Kidney capillary endothelial cell (primary cell): ENCODE results near the gene SP8.

Source experiments
- DNase-seq: peaks from one replicate; pipeline ENCODE4 v3.0.0-alpha.2; 2018; ENCODE audit warnings: low spot score

Gene SP8

DNA sequence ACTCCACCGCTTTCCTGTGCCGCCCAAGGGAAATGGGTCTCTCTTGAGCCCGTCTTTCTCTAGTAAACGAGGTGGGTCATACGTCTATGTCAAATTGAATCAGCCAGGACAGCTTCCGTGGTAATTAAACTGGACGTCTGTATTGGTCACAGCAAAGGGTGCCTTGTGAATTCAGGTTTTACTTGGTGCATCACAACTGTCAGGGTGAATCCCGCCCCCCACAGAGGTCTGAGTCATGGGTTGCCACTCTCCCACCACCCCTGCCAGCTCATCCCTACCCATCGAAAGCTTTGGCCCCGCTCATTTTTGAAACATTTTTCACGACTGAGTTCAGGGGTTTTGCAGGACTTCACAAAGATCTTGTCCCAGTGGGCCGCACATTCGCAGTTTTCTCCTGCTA is 8.0 kb upstream of the SP8 start:
- DNase-seq = no peak

DNA sequence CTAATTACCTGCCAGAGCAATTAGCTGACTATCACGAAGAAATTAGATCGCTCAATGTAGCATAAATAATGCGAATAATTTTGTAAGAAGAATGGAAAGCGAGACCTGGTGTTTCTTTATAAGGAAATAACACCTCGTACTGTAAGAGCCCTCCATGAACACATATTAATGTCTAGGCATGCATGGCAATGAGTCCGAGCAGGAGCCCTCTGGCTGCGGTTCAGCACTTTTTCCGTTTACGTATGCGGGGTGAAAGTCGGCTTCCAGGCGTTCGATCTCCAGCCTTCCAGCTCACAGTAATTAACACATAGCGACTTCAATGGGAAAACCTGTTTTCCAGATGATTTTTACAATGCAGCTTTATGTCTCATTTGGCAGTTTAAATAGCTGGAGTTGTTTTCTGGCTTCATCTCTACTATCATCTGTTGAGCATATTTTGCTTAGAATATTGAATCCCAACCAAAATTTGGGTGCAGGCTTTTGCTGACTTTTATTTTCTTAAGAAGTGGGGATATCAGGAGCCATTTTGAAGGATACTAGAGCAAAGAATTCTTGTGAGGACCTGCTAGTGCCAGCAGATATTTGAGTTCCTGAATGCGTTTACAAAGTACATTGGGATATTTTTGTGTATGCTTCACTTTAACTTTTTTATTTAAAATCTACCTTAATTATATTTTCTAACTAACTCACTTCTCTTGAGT is 7.2 kb upstream of the SP8 start:
- DNase-seq = no peak

- no peak for DNase-seq
Measured at GRCh38 chr7:20793248-20793647, 6.6 kb upstream of the SP8 start.

GRCh38 chr7:20791538-20792434 is 5.1 kb upstream of the SP8 start:
- no peak for DNase-seq

DNA sequence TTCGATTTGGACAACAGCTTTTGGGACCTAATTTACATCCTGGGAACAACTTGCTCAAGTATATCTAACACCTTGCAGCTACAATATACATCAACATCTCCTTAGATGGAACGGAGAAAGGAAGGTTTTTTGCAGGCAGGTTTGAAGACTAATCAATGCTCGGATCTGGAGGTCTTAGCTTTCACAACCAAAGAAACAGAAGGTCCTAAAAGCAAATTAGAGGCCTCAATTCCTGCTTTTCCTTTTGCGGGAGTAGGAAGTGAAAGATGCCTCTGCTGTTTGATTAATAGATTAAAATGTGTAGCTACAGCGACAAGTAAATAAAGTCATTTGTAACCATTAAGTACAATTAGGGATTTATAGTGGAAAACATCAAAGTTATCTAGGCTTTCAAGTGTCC is 3.7 kb upstream of the SP8 start:
- DNase-seq = no peak

- DNase-seq = no peak
Measured at GRCh38 chr7:20788420-20788990, 1.8 kb upstream of the SP8 start.

DNA sequence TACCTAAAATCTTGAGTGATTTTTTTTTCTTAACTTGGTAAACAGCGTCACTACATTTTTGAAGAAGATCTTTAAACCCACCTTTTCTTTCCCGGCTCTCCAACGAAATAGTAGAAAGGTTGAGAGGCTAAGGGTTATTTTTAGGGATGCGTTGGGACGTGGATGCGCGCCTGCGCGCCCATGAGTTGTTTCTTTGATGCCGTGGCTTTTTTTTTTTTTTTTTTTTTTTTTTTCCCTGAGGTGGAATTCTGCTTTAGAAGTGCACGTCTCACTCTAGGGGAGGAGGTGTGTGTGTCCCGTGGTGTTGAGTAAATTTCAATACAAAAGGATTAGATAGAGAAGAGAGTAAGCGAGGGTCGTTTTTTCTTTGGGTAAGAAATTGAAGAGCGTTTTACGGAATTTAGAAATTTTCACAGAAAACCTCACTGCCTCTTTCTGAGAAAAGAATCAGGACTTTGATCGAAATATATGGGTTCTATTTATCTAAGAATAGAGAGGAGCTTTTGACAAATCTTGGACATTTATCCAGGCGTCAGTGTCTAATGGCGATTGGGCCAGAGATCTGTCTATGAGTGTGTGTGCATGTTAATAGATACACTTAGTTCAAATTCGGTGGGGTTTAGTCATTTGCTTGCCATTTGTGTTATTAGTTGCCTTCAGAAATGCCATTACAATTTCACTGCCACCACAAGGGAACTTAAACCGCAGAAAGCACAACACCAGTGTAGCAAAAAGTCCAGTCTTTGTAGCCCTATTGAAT is 1.2 kb upstream of the SP8 start:
- DNase-seq = no peak

DNA sequence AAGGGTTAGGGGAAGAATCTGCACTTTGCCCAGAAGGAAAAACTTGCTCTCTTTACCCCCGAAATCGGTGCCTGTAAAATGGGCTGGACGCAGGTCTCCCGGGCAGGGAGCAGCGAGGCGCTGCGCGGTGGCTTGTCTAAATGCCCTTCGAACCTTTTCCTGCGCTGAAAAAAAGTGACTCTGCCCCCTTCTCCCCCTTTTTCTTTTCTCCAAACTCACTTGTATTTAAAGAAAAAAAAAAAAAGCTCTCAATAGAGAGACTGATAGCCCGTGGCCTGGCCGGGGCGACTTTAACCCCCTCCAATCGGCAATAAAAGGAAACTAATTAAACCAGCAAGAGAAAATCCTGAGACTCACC is 286 bp downstream of the SP8 start:
- no peak for DNase-seq

DNA sequence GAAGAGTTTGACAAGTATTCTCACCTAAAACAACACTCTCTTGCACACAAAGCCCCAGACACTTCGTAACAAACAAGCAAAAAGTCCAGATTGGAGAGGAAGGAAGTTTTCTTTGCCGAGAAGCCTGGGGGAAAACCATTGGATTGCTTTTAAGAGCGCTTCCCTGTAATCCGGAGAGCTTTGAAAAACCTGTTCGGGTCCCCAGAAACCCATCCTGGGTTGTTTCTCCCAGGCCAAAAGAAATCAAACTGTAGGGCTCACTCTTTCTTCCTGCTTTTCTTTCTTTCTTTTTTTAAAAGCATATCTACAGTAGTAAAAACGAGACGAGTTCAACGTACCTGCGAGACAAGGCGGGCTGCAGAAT is 655 bp downstream of the SP8 start:
- DNase-seq = no peak

DNA sequence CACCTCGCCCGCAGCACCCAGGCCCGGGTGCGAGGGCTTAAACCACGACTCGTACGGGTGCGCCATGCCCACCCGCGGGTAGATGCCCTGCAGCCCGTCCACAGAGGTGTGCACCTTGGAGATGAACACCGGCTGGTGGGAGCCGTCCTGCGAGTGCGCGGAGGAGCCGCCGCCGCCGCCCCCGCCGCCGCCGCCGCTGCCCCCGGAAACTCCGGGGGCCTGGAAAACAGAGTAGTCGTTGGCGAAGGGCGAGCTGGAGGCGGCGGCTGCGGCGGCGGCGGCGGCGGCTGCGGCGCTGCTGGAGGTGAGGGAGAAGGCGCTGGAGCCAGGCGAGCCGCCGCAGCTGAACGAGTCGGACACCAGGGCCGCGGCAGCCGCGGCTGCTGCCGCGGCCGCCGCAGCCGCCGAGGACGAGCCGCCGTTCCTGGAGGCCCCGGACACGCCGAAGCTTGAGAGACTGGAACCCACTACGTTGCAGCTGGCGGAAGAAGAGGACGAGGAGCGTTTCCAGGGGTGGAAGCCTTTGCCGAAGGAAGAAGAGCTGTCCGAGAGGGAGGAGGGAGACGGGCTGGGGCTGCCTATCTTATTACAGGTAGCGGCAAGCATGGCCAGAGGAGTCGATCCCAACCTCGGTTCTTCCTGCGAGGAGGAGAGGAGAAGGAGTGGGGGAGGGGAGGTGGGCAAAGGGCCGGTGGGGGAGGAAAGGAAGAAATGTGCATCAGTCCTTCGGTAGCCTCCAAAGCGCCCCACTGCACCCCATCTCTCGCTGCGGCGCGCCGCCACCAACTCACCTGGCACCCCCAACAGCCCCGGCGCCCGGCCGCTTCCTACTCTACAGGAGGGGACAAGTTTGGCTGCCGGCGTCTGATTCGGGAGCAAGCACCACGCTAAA is 1.3 kb downstream of the SP8 start:
- no peak for DNase-seq

DNA sequence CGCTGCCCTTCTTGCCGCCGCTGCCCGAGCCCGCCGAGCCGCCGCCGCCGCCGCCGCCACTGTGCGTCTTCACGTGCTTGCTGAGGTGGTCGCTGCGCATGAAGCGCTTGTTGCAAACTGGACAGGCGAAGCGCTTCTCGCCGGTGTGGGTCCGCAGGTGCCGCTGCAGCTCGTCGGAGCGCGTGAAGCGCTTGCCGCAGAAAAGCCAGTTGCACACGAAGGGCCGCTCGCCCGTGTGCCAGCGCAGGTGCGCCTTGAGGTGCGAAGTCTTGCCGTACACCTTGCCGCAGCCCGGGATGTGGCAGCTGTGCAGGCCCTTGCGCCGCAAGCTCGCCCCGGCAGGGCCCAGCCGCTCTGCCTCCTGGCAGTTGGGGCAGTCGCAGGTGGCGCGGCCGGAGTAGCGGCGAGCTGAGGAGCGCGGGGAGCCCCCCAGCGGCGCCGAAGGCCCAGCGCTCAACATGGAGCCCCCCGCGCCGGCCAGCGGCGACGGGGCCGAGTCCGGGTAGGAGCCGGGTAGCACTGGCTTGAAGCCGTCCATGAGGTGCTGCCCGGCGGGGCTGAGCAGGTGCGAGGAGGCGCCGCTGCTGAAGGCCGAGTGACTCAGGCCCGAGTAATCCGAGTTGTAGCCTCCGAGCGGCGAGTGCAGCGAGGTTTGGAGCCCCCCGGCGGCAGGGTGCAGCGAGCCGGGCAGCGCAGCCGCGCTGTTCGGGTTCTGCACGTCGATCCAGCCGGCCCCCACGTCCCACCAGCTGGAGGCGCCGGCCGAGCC is 2.1 kb downstream of the SP8 start:
- DNase-seq = no peak

- no peak for DNase-seq
Measured at GRCh38 chr7:20783700-20784387, 2.8 kb downstream of the SP8 start.

GRCh38 chr7:20783125-20783699 is 3.5 kb downstream of the SP8 start:
- no peak for DNase-seq

DNA sequence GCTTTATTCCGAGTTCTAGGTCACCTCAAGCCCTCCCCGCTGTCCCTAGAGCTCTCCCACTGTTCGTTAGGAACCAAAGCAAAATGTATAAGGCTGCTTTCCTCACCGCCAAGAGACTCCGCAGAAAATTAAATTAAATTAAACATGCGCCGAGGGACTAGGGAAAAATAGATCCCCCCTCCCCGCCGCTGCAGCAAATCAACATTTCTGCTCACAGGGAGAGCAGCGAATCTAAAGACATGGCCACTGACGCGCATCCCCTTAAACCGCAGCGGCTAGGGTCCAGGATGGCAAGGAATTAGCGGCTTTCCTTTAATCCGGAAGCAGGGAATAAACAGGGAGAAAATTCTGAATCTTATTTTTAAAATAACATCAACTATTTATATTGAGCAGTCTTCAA is 7.6 kb downstream of the SP8 start:
- DNase-seq = no peak

GRCh38 chr7:20778063-20778721 is 8.5 kb downstream of the SP8 start:
- no peak for DNase-seq

GRCh38 chr7:20777377-20778062 is 9.2 kb downstream of the SP8 start:
- DNase-seq = no peak

GRCh38 chr7:20776942-20777341 is 9.7 kb downstream of the SP8 start:
- DNase-seq = no peak

DNA sequence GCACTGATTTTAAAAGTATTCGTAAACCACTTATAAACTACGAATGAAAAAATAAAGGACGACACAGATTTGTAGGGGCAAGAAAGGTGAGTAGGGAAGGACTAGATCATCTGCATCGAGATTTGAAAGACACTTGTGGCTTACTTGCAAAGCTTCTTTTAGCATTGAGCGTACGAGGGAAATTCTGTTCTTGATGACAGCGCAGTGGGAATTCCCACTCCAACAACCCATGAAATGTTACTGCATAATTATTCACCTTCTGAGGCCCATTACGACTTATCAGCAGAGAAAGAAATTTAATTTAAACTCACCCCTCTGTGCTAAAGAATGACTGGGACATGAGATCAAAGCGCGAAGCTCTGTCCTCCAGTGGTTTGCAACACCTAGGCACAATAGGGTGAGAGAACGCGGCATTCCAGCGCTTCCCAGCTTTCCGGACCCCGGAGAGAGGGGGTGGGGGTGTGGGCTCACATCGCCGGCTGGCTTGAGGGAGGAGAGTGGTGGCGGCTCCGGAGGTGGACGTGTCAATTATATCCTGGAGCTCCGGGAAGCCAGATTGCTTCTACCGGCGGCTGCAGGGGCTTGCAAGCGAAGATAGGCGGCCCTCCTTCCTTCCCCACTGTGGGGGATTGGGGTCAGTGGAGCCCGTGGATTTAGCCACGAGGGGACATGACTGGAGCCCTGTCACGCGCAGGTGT is 10.3 kb downstream of the SP8 start:
- DNase-seq = no peak
